H1 (cell line): ENCODE data around the gene C6orf58. TPM values are rescaled to one million over a fixed set of nuclear protein-coding genes. Genes with fewer than 3 reads are reported as not detected.
"Not testable (repeated sequence)": the region's sequence is repeated elsewhere in the genome, so short reads cannot be mapped to it uniquely, and the experiment has no call there.

Experiments
- CTCF ChIA-PET: fragments of 300-600 bp; sonication (Branson Sonifier 250); formaldehyde crosslinking; loops from one replicate; lab custom pipeline; 2021; ENCODE audit not compliant: partially characterized antibody; lab: Charles Lee
- POLR2A ChIA-PET: fragments of 300-600 bp; sonication (Branson Sonifier 250); formaldehyde crosslinking; loops from one replicate; lab custom pipeline; 2021; ENCODE audit warnings: inconsistent platforms; ENCODE audit not compliant: partially characterized antibody; lab: Charles Lee
- DNase-seq, 2 experiments: peaks; one replicate each; pipeline versions ENCODE4 v3.0.0 to v3.0.0-alpha.2; 2010 to 2022; ENCODE audit warnings: low spot score in 2 of 2, low read depth in 1 of 2, mixed read lengths in 1 of 2
- FAIRE-seq: peaks from 2 replicates; lab custom pipeline; 2011; peaks lifted over from hg19 to GRCh38; lab: Jason Lieb, UNC
- H2AFZ ChIP-seq: 2 replicates; pipeline ENCODE4 v1.8.1; 2012; ENCODE audit warnings: low read length, inconsistent platforms
- H2AK5ac ChIP-seq: 2 replicates; pipeline ENCODE4 v1.6.1; 2013; ENCODE audit warnings: low read depth, low read length
- H2BK120ac ChIP-seq: replicated peaks from 2 replicates; pipeline ENCODE3; 2013; ENCODE audit warnings: low read depth, low read length, inconsistent platforms
- H2BK12ac ChIP-seq: 2 replicates; pipeline ENCODE4 v1.6.1; 2013; ENCODE audit warnings: low read depth, low read length
- H2BK15ac ChIP-seq: 2 replicates; pipeline ENCODE4 v1.6.1; 2013; ENCODE audit warnings: low read length
- H2BK20ac ChIP-seq: 2 replicates; pipeline ENCODE4 v1.6.1; 2013; ENCODE audit warnings: low read length
- H2BK5ac ChIP-seq: 2 replicates; pipeline ENCODE4 v1.6.1; 2013; ENCODE audit warnings: low read depth, low read length
- H3K14ac ChIP-seq: 2 replicates; pipeline ENCODE4 v1.6.1; 2013; ENCODE audit warnings: inconsistent platforms; ENCODE audit not compliant: insufficient read length
- H3K18ac ChIP-seq: 2 replicates; pipeline ENCODE4 v1.6.1; 2013; ENCODE audit warnings: low read length; ENCODE audit errors: extremely low read depth
- H3K23ac ChIP-seq: 2 replicates; pipeline ENCODE4 v1.6.1; 2013; ENCODE audit warnings: inconsistent platforms; ENCODE audit not compliant: insufficient read length
- H3K23me2 ChIP-seq: 2 replicates; pipeline ENCODE4 v1.6.1; 2013; ENCODE audit warnings: low read depth, low read length
- H3K27ac ChIP-seq: 2 replicates; pipeline ENCODE4 v1.6.1; 2011; ENCODE audit warnings: low read depth, low read length, inconsistent platforms
- H3K27me3 ChIP-seq, 4 experiments: replicated peaks in 1 of 4; 1 replicate in 1 of 4; 2 replicates in 3 of 4; pipeline versions ENCODE4 v1.6.1 to v1.8.1; 2011 to 2013; ENCODE audit warnings: low read length in 3 of 4, mild to moderate bottlenecking in 3 of 4, inconsistent platforms in 2 of 4, mixed read lengths in 2 of 4, moderate library complexity in 1 of 4; ENCODE audit not compliant: control insufficient read depth in 3 of 4, insufficient read depth in 3 of 4; ENCODE audit errors: extremely low read depth in 1 of 4
- H3K36me3 ChIP-seq, 4 experiments: 2 replicates each; pipeline versions ENCODE4 v1.6.1 to v1.8.1; 2011 to 2013; ENCODE audit warnings: mild to moderate bottlenecking in 4 of 4, low read length in 3 of 4, moderate library complexity in 2 of 4, control low read depth in 1 of 4, inconsistent platforms in 1 of 4; ENCODE audit not compliant: insufficient read depth in 4 of 4, control insufficient read depth in 2 of 4
- H3K4ac ChIP-seq: replicated peaks from 2 replicates; pipeline ENCODE3; 2013; ENCODE audit warnings: low read length, low read depth, mixed read lengths, inconsistent platforms; ENCODE audit not compliant: insufficient read length
- H3K4me1 ChIP-seq, 4 experiments: replicated peaks in 1 of 4; 1 replicate in 1 of 4; 2 replicates in 3 of 4; pipeline versions ENCODE4 v1.6.1 to v1.8.1; 2011 to 2013; ENCODE audit warnings: low read length in 3 of 4, inconsistent platforms in 2 of 4, mixed read lengths in 1 of 4; ENCODE audit not compliant: insufficient read depth in 4 of 4, control insufficient read depth in 3 of 4
- H3K4me2 ChIP-seq, 2 experiments: 2 replicates each; pipeline versions ENCODE4 v1.6.1 to v1.8.1; 2011 to 2013; ENCODE audit warnings: low read depth in 2 of 2, low read length in 2 of 2, control low read depth in 1 of 2, inconsistent platforms in 1 of 2, mild to moderate bottlenecking in 1 of 2; ENCODE audit not compliant: insufficient read depth in 1 of 2
- H3K4me3 ChIP-seq, 4 experiments: fragments of 200-600, 300-600 bp in 1 of 4; sonication (generic), shearing (Covaris generic), sonication (Bioruptor Twin) in 1 of 4; 2 replicates each; pipeline versions ENCODE4 v1.5.1 to v1.8.1; 2011 to 2016; ENCODE audit warnings: low read length in 4 of 4, low read depth in 3 of 4, control low read depth in 2 of 4, inconsistent platforms in 2 of 4, mild to moderate bottlenecking in 2 of 4, mixed read lengths in 1 of 4, moderate library complexity in 1 of 4; ENCODE audit not compliant: insufficient read depth in 2 of 4; ENCODE audit errors: extremely low read depth in 1 of 4
- H3K56ac ChIP-seq: replicated peaks from 2 replicates; pipeline ENCODE3; 2013; ENCODE audit warnings: low read depth, mild to moderate bottlenecking, mixed read lengths, low read length, inconsistent platforms; ENCODE audit not compliant: insufficient read length
- H3K79me1 ChIP-seq: 2 replicates; pipeline ENCODE4 v1.6.1; 2013; ENCODE audit warnings: low read depth, low read length, control low read depth
- H3K79me2 ChIP-seq, 2 experiments: 2 replicates each; pipeline versions ENCODE4 v1.6.1 to v1.8.1; 2012 to 2013; ENCODE audit warnings: low read length in 2 of 2, mild to moderate bottlenecking in 2 of 2, inconsistent platforms in 1 of 2; ENCODE audit not compliant: insufficient read depth in 2 of 2, control insufficient read depth in 1 of 2
- H3K9ac ChIP-seq, 4 experiments: replicated peaks in 1 of 4; 1 replicate in 1 of 4; 2 replicates in 3 of 4; pipeline versions ENCODE4 v1.6.1 to v1.8.1; 2011 to 2013; ENCODE audit warnings: low read depth in 3 of 4, low read length in 3 of 4, control low read depth in 2 of 4, mild to moderate bottlenecking in 2 of 4, moderate library complexity in 2 of 4, inconsistent platforms in 1 of 4; ENCODE audit errors: extremely low read depth in 1 of 4
- H3K9me3 ChIP-seq, 2 experiments: 2 replicates each; pipeline versions ENCODE4 v1.6.1 to v1.8.1; 2012 to 2013; ENCODE audit warnings: mild to moderate bottlenecking in 2 of 2, moderate library complexity in 2 of 2, control low read depth in 1 of 2, inconsistent platforms in 1 of 2, low read depth in 1 of 2, low read length in 1 of 2, mixed read lengths in 1 of 2; ENCODE audit not compliant: insufficient read depth in 2 of 2
- H4K20me1 ChIP-seq, 2 experiments: replicated peaks in 1 of 2; 2 replicates each; pipeline versions ENCODE3 to v1.8.1; 2011 to 2013; ENCODE audit warnings: inconsistent platforms in 2 of 2, low read length in 2 of 2, mild to moderate bottlenecking in 1 of 2; ENCODE audit not compliant: insufficient read depth in 2 of 2, control insufficient read depth in 1 of 2
- H4K5ac ChIP-seq: 2 replicates; pipeline ENCODE4 v1.6.1; 2013; ENCODE audit warnings: low read length, low read depth, mixed read lengths, inconsistent platforms; ENCODE audit not compliant: insufficient read length
- H4K8ac ChIP-seq: 2 replicates; pipeline ENCODE4 v1.8.0; 2013; ENCODE audit warnings: mild to moderate bottlenecking, moderate library complexity, low read length, inconsistent platforms; ENCODE audit not compliant: insufficient read depth; ENCODE audit errors: extremely low read depth
- H4K91ac ChIP-seq: replicated peaks from 2 replicates; pipeline ENCODE3; 2013; ENCODE audit warnings: low read length, mixed read lengths, inconsistent platforms; ENCODE audit not compliant: insufficient read length
- WGBS, 2 experiments: shearing (Covaris generic) in 1 of 2; methylation state at CpG; one replicate each; pipeline versions ENCODE4 v1.1.6 to v1.1.7; 2013 to 2015; ENCODE audit warnings: low lambda C conversion rate in 2 of 2, mixed read lengths in 2 of 2, inconsistent platforms in 1 of 2, low coverage in 1 of 2, missing lambda C conversion rate in 1 of 2; ENCODE audit not compliant: insufficient replicate concordance in 2 of 2, insufficient coverage in 1 of 2, insufficient read length in 1 of 2; ENCODE audit errors: extremely low coverage in 1 of 2, missing lambda C conversion rate in 1 of 2; 5-methylcytosine and 5-hydroxymethylcytosine counted together
- polyA plus RNA-seq, 7 experiments: library from polyadenylated mRNA; depleted of rRNA in 3 of 7; stranded (reverse) in 5 of 7; unstranded in 2 of 7; fragments of >200 nt in 5 of 7; fragments of 200-250 nt in 2 of 7; gene quantifications; 1 replicate in 5 of 7; 2 replicates in 1 of 7; 4 replicates in 1 of 7; pipeline versions ENCODE4 v1.2.1 to v1.2.3, GENCODE V29; 2011 to 2013; ENCODE audit warnings: missing spikeins in 2 of 7, mixed read lengths in 2 of 7
- total RNA-seq: library from RNA; stranded (reverse); fragmentation: NEBNext Ultra II Directional; extraction: Animal tissue kit (Norgen Biotek cat#: 25700); gene quantifications from 2 replicates; pipeline ENCODE4 v1.2.1, GENCODE V29; 2021

The C6orf58 gene
- total and polyA plus RNA-seq, 2 of the 8 experiments (the other 6 are each of a cell fraction or from before 2014, with no cell fraction given), result not detected

DNA sequence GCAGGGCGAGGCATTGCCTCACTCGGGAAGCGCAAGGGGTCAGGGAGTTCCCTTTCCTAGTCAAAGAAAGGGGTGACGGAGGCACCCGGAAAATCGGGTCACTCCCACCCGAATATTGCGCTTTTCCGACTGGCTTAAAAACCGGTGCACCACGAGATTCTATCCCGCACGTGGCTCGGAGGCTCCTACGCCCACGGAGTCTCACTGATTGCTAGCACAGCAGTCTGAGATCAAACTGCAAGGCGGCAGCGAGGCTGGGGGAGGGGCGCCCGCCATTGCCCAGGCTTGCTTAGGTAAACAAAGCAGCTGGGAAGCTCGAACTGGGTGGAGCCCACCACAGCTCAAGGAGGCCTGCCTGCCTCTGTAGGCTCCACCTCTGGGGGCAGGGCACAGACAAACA lies 16.5 kb downstream of the C6orf58 start:
- 59% methylated on average over 8 of the region's 21 CpGs; no CpG with 5 or more reads in 1 of the 2 experiments for WGBS, 2 experiments
- H3K56ac ChIP-seq, H2BK12ac ChIP-seq, H4K8ac ChIP-seq, H2AK5ac ChIP-seq, H4K20me1 ChIP-seq, H4K5ac ChIP-seq, H3K4ac ChIP-seq, H3K27ac ChIP-seq, H3K79me2 ChIP-seq, H2BK15ac ChIP-seq, H3K4me1 ChIP-seq, H3K9me3 ChIP-seq, H3K18ac ChIP-seq, H4K91ac ChIP-seq, H3K79me1 ChIP-seq, H3K14ac ChIP-seq, H2BK20ac ChIP-seq, H2BK120ac ChIP-seq, POLR2A ChIA-PET, FAIRE-seq, H2BK5ac ChIP-seq, H3K27me3 ChIP-seq, H3K23ac ChIP-seq, H3K23me2 ChIP-seq, H2AFZ ChIP-seq, H3K9ac ChIP-seq, H3K36me3 ChIP-seq: not testable (repeated sequence)
- DNase-seq, result peak in 1 of 2 experiments; percentile 52
- Histone ChIP-seq H3K4me2 (peak overlapping the region in 1 of 2 experiments; percentile 41; a peak in 1 of 4 replicates), H3K4me3 (peak overlapping the region in 1 of 4 experiments; percentile 15; a peak in 1 of 8 replicates)
- CTCF ChIA-PET, result interaction anchor here (0.6 to 1.5 kb wide), 2 partner anchors 75 to 1826 kb away, joined by 3 read pairs; no protein-coding TSS in a partner anchor
